CD14-positive monocyte (primary cell): ENCODE results near the gene C17orf50. TPM values are rescaled to one million over a fixed set of nuclear protein-coding genes. Genes with fewer than 3 reads are reported as not detected.

Experiments
- DNase-seq, 3 donors: peaks; one replicate each; pipeline ENCODE4 v3.0.0-alpha.2; 2011 to 2022
- H2AFZ ChIP-seq: 2 replicates; pipeline ENCODE4 v1.6.0; 2012; ENCODE audit warnings: mild to moderate bottlenecking, low read depth, low read length, inconsistent platforms; ENCODE audit not compliant: insufficient read depth, poor library complexity, severe bottlenecking
- H3K27ac ChIP-seq, 2 donors: 1 replicate in 1 of 2; 2 replicates in 1 of 2; pipeline ENCODE4 v1.5.1; 2012 to 2013; ENCODE audit warnings: low read length in 2 of 2, control low read depth in 1 of 2, inconsistent platforms in 1 of 2, low read depth in 1 of 2, mild to moderate bottlenecking in 1 of 2
- H3K27me3 ChIP-seq, 2 donors: one replicate each; pipeline versions ENCODE4 v1.6.0 to v1.6.1; 2011 to 2013; ENCODE audit warnings: low read length in 2 of 2; ENCODE audit not compliant: control insufficient read depth in 2 of 2, insufficient read depth in 2 of 2
- H3K36me3 ChIP-seq, 2 donors: replicated peaks in 1 of 2; 1 replicate in 1 of 2; 2 replicates in 1 of 2; pipeline versions ENCODE4 v1.5.1 to v1.6.1; 2012 to 2013; ENCODE audit warnings: low read length in 2 of 2, control low read depth in 1 of 2, inconsistent platforms in 1 of 2, mild to moderate bottlenecking in 1 of 2; ENCODE audit not compliant: insufficient read depth in 2 of 2, control insufficient read depth in 1 of 2
- H3K4me1 ChIP-seq, 2 donors: 1 replicate in 1 of 2; 2 replicates in 1 of 2; pipeline versions ENCODE4 v1.5.1 to v1.6.1; 2012 to 2013; ENCODE audit warnings: low read length in 2 of 2, control low read depth in 1 of 2, inconsistent platforms in 1 of 2, mild to moderate bottlenecking in 1 of 2, moderate library complexity in 1 of 2; ENCODE audit not compliant: insufficient read depth in 2 of 2, control insufficient read depth in 1 of 2
- H3K4me2 ChIP-seq: replicated peaks from 2 replicates; pipeline ENCODE3; 2012; ENCODE audit warnings: low read length, moderate library complexity, mild to moderate bottlenecking; ENCODE audit not compliant: poor library complexity, severe bottlenecking; ENCODE audit errors: extremely low read depth
- H3K4me3 ChIP-seq, 3 experiments: fragments of 200-600 bp in 1 of 3; sonication (generic) in 1 of 3; replicated peaks in 1 of 3; 1 replicate in 2 of 3; 2 replicates in 1 of 3; pipeline ENCODE4 v1.5.1; 2011 to 2013; ENCODE audit warnings: low read length in 3 of 3, mild to moderate bottlenecking in 3 of 3, control low read depth in 2 of 3, low read depth in 2 of 3, inconsistent platforms in 1 of 3, moderate library complexity in 1 of 3
- H3K79me2 ChIP-seq: 2 replicates; pipeline ENCODE4 v1.6.0; 2012; ENCODE audit warnings: mild to moderate bottlenecking, control low read depth, inconsistent platforms, low read length, moderate library complexity; ENCODE audit not compliant: insufficient read depth
- H3K9ac ChIP-seq: 2 replicates; pipeline ENCODE4 v1.6.0; 2017; ENCODE audit warnings: low read length, mild to moderate bottlenecking; ENCODE audit not compliant: insufficient read depth, poor library complexity, severe bottlenecking
- H3K9me3 ChIP-seq, 2 donors: replicated peaks in 1 of 2; 1 replicate in 1 of 2; 2 replicates in 1 of 2; pipeline versions ENCODE4 v1.5.1 to v1.6.1; 2012 to 2013; ENCODE audit warnings: low read length in 2 of 2, control low read depth in 1 of 2; ENCODE audit not compliant: control insufficient read depth in 1 of 2, insufficient read depth in 1 of 2
- H4K20me1 ChIP-seq: 2 replicates; pipeline ENCODE4 v1.6.0; 2012; ENCODE audit warnings: mild to moderate bottlenecking, low read length, control low read depth, moderate library complexity; ENCODE audit not compliant: insufficient read depth
- H3K27ac Mint-ChIP-seq, 7 donors: one replicate each; pipeline ENCODE4 v1.8.0; 2020; ENCODE audit warnings: mild to moderate bottlenecking in 7 of 7, mixed read lengths in 7 of 7, moderate library complexity in 6 of 7, inconsistent platforms in 2 of 7
- H3K27me3 Mint-ChIP-seq, 3 donors: one replicate each; pipeline ENCODE4 v1.8.0; 2021 to 2022; ENCODE audit warnings: low read depth in 3 of 3, mild to moderate bottlenecking in 3 of 3, mixed read lengths in 3 of 3, moderate library complexity in 3 of 3, inconsistent platforms in 1 of 3
- H3K36me3 Mint-ChIP-seq, 2 donors: one replicate each; pipeline ENCODE4 v1.8.0; 2020; ENCODE audit warnings: mixed read lengths in 2 of 2, inconsistent platforms in 1 of 2, mild to moderate bottlenecking in 1 of 2
- H3K4me1 Mint-ChIP-seq: one replicate; pipeline ENCODE4 v1.8.0; 2020; ENCODE audit warnings: mild to moderate bottlenecking, mixed read lengths
- H3K4me3 Mint-ChIP-seq, 2 donors: one replicate each; pipeline ENCODE4 v1.8.0; 2020; ENCODE audit warnings: mild to moderate bottlenecking in 2 of 2, mixed read lengths in 2 of 2, moderate library complexity in 1 of 2
- H3K9me3 Mint-ChIP-seq, 7 donors: one replicate each; pipeline ENCODE4 v1.8.0; 2020 to 2022; ENCODE audit warnings: mixed read lengths in 7 of 7, mild to moderate bottlenecking in 6 of 7, moderate library complexity in 6 of 7, inconsistent platforms in 2 of 7
- WGBS: methylation state at CpG from one replicate; pipeline ENCODE4 v1.1.5; 2013; ENCODE audit warnings: missing lambda C conversion rate; ENCODE audit not compliant: insufficient coverage; 5-methylcytosine and 5-hydroxymethylcytosine counted together
- intact Hi-C, 2 donors: fragments of 100-400 bp; cut with micrococcal nuclease; formaldehyde crosslinking; loops; one replicate each; pipeline versions ENCODE4 v1.15.0 to v1.15.1; 2023
- polyA plus RNA-seq, 3 donors: library from polyadenylated mRNA; depleted of rRNA in 1 of 3; unstranded in 2 of 3; stranded (reverse) in 1 of 3; fragments of 300-500 nt in 2 of 3; fragments of >200 nt in 1 of 3; fragmentation: Illumina TruSeq in 2 of 3; gene quantifications; 1 replicate in 2 of 3; 2 replicates in 1 of 3; pipeline ENCODE4 v1.2.3, GENCODE V29; 2012 to 2021
- TF ChIP-seq, protein P1 (sequence below): fragments of 200-600 bp; IDR thresholded peaks from one replicate; pipeline ENCODE4 v1.8.0; 2022; ENCODE audit warnings: antibody characterized with exemption, mild to moderate bottlenecking

The C17orf50 gene
- polyA plus RNA-seq, 3 donors = 0.23 TPM; not detected in 2

DNA sequence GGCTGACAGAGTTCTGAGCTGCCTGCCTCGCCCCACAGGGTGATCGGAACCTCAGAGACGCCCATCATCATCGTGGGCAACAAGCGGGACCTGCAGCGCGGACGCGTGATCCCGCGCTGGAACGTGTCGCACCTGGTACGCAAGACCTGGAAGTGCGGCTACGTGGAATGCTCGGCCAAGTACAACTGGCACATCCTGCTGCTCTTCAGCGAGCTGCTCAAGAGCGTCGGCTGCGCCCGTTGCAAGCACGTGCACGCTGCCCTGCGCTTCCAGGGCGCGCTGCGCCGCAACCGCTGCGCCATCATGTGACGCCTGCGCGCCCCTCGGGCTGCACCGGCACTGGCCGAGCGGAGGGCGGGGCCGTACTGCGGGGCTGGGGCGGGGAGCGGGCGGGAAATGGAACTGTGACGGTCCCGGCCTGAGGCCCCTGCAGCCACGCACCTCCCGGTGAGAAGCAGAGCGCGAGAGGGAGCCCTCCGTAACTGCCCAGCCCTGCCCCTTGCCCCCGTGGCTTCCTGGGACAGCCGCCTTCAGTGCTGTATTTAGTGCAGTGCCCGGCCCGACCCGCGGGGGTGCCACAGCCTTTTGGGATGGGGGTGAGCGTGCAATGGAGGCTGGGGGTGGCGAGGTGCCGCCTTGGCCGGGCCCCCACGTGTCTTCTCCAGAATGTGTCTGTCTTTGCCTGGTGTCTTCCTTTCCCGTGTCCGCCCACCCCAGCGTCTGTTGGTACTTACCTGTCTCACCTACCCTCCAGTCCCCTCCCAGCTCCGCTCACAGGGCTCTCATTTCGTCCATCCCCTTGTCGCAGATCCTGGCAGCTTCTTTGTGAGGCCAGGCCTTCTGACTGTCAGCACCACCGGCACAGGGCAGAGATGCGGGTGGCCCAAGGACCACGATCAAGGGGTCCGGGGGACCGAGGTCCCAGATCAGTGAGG is 19.4 kb upstream of the C17orf50 start:
- no peaks in the 10 kb centered on the region for H4K20me1 ChIP-seq
- Mint-ChIP-seq H3K27me3 (peaks cover 29 to 45% (median 39%) of the 10 kb centered on the region in 3 donors), H3K27ac (no peak overlapping the region), H3K36me3 (no peaks in the 10 kb centered on the region), H3K4me1 (peaks cover 6% of the 10 kb centered on the region), H3K9me3 (peaks cover 0 to 8% (median 0%) of the 10 kb centered on the region in 7 donors), H3K4me3 (peak overlapping the region; percentile 27 to 72)
- H3K36me3 ChIP-seq = no peaks in the 10 kb centered on the region
- TF ChIP-seq, protein P1, sequence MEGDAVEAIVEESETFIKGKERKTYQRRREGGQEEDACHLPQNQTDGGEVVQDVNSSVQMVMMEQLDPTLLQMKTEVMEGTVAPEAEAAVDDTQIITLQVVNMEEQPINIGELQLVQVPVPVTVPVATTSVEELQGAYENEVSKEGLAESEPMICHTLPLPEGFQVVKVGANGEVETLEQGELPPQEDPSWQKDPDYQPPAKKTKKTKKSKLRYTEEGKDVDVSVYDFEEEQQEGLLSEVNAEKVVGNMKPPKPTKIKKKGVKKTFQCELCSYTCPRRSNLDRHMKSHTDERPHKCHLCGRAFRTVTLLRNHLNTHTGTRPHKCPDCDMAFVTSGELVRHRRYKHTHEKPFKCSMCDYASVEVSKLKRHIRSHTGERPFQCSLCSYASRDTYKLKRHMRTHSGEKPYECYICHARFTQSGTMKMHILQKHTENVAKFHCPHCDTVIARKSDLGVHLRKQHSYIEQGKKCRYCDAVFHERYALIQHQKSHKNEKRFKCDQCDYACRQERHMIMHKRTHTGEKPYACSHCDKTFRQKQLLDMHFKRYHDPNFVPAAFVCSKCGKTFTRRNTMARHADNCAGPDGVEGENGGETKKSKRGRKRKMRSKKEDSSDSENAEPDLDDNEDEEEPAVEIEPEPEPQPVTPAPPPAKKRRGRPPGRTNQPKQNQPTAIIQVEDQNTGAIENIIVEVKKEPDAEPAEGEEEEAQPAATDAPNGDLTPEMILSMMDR = no peak
- DNase-seq = no peak
- WGBS = 21% methylated on average over 68 of the region's 73 CpGs
- H3K27ac ChIP-seq = no peak overlapping the region
- intact Hi-C loops = loop anchor here in 1 of 2 donors (10.0 kb wide), 1 partner anchor 576 kb away; no protein-coding TSS in a partner anchor
- H3K4me1 ChIP-seq = no peaks in the 10 kb centered on the region
- H3K79me2 ChIP-seq = no peaks in the 10 kb centered on the region
- H2AFZ ChIP-seq = no peak overlapping the region
- H3K4me2 ChIP-seq = no peak overlapping the region
- H3K9me3 ChIP-seq = no peaks in the 10 kb centered on the region
- no peak overlapping the region for H3K9ac ChIP-seq
- H3K4me3 ChIP-seq = no peak overlapping the region
- H3K27me3 ChIP-seq = peaks cover 7 to 27% of the 10 kb centered on the region in 2 donors

DNA sequence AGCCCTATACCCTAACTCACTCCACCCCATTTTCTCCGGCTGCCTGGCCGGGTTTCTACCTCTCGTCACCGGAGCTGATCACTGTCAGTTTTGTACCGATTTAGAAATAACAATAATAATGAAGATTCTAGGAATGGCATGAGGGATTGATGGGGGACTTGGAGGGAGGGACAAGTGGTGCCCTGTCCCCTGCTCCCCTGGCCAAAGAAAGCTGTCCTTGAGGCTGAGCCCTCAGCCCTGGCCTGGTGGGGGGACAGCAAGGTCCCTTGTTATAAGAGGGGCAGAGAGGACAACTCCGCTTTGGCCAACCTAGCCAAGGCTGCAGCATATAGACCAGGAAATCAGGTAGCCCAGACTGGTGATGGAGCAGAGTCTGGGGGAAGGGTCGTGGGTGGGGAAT is 18.2 kb upstream of the C17orf50 start:
- no peaks in the 10 kb centered on the region for H3K36me3 ChIP-seq
- intact Hi-C loops = loop anchor here in 1 of 2 donors (10.0 kb wide), 1 partner anchor 578 kb away; no protein-coding TSS in a partner anchor
- TF ChIP-seq, protein P1 = no peak
- peak overlapping the region in 1 of 2 donors; percentile 72 for H3K4me3 Mint-ChIP-seq
- no peaks in the 10 kb centered on the region for H3K9me3 ChIP-seq
- H3K9ac ChIP-seq = no peak overlapping the region
- H4K20me1 ChIP-seq = no peaks in the 10 kb centered on the region
- H2AFZ ChIP-seq = no peak overlapping the region
- H3K4me3 ChIP-seq = no peak overlapping the region
- peaks cover 29 to 45% (median 39%) of the 10 kb centered on the region in 3 donors for H3K27me3 Mint-ChIP-seq
- peaks cover 0 to 8% (median 0%) of the 10 kb centered on the region in 7 donors for H3K9me3 Mint-ChIP-seq
- peaks cover 6% of the 10 kb centered on the region for H3K4me1 Mint-ChIP-seq
- H3K27ac ChIP-seq = no peak overlapping the region
- H3K79me2 ChIP-seq = no peaks in the 10 kb centered on the region
- H3K27me3 ChIP-seq = peaks cover 7 to 27% of the 10 kb centered on the region in 2 donors
- no peaks in the 10 kb centered on the region for H3K4me1 ChIP-seq
- no peak overlapping the region for H3K27ac Mint-ChIP-seq
- no peaks in the 10 kb centered on the region for H3K36me3 Mint-ChIP-seq
- no peak for DNase-seq
- no peak overlapping the region for H3K4me2 ChIP-seq
- 84% methylated on average over 2 of the region's 7 CpGs for WGBS
